ENCODE results near the gene NOTO. TPM values are rescaled to one million over a fixed set of nuclear protein-coding genes. Genes with fewer than 3 reads are reported as not detected.

NOTO gene
- total and polyA plus RNA-seq, 10 of the 15 experiments (the other 5 are each of a cell fraction or from before 2014, with no cell fraction given): not detected

DNA sequence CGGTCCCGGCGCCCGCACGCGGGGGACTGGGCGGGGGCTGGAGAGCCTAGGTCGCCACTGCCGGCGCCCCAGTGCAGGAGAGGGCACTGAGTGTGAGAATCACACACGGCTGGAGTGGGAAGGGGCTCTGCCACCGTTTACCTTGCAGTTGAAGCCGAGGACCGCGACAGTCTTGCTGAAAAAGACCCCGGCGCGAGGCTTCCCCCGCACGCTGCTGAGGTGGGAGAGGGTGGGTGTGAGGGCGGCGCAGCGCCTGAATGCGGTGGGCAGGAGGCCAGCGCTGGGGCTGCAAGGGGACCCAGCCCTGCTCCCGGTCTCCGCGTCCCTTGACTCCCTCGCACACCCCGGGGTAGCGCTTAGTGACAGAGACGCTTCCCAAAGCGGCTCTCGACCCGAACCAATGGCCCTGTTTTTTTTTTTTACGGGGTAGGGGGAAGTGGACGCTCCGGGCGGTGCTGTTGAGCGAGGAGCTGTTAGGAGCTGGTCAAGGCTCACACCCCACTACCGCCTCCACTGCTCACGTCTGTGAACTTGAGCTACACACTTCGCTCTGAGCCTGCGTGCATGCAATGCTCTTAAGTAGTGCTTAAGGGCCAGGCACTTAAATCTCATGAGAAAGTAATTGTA, 794 bp downstream of the NOTO start:
- 19% methylated on average over 36 of the region's 44 CpGs for WGBS (ENCODE audit: insufficient coverage, insufficient replicate concordance, low lambda C conversion rate, missing lambda C conversion rate)
- BruUV-seq (replicated peaks): no TSS peak
- ChIA-PET CTCF (no interaction called here), POLR2A (no interaction called here), RAD21 (ENCODE audit: unreplicated experiment) (interaction anchor here (1.2 kb wide), 1 partner anchor 10 kb away, joined by 4 read pairs; no protein-coding TSS in a partner anchor), SMC1A (ENCODE audit: uncharacterized antibody, unreplicated experiment) (no interaction called here)
- no peaks in the 10 kb centered on the region for H3K9me3 ChIP-seq (replicated peaks; ENCODE audit: control insufficient read depth, insufficient read depth, low read length)
- no peak overlapping the region for H3K4me2 ChIP-seq (ENCODE audit: control insufficient read depth, insufficient read depth)
- H3K79me2 ChIP-seq (ENCODE audit: control insufficient read depth, insufficient read depth, low read length): no peaks in the 10 kb centered on the region
- no peak overlapping the region for H3K27ac ChIP-seq (ENCODE audit: control insufficient read depth, insufficient read depth)
- in situ Hi-C loops (cut with MboI) (no loop called here), intact Hi-C loops (cut with micrococcal nuclease; ENCODE audit: unreplicated experiment) (no loop called here)
- FAIRE-seq: no peak
- no peak for ATAC-seq
- no peaks in the 10 kb centered on the region for H4K20me1 ChIP-seq (ENCODE audit: control insufficient read depth, insufficient read depth)
- H2AFZ ChIP-seq (ENCODE audit: control insufficient read depth, low read depth, low read length): no peak overlapping the region
- no peaks in the 10 kb centered on the region for H3K4me1 ChIP-seq (ENCODE audit: control insufficient read depth, insufficient read depth, low read length)
- no peak overlapping the region for H3K9ac ChIP-seq (ENCODE audit: control insufficient read depth, insufficient read depth, low read length)
- peaks cover 0 to 3% of the 10 kb centered on the region in 2 experiments; a peak in 2 of 4 replicates for H3K27me3 ChIP-seq (replicated peaks in 1 of 2; ENCODE audit: control insufficient read depth in 2 of 2, insufficient read depth in 2 of 2, low read length in 1 of 2)
- H3K4me3 ChIP-seq: no peak overlapping the region
- no peak for DNase-seq (ENCODE audit: low read depth, low spot score)
- H3K36me3 ChIP-seq (ENCODE audit: control insufficient read depth in 2 of 2, insufficient read depth in 2 of 2, low read length in 1 of 2): no peaks in the 10 kb centered on the region; a peak in 1 of 4 replicates
- TF ChIP-seq SMARCA5 (IDR thresholded peaks at IDR 0.05): no peak
- no peak for TF ChIP-seq HDAC6 (IDR thresholded peaks at IDR 0.05; ENCODE audit: unreplicated experiment)
- no peak for TF ChIP-seq CREM (IDR thresholded peaks at IDR 0.05; ENCODE audit: low read depth)
- TF ChIP-seq, protein P1, sequence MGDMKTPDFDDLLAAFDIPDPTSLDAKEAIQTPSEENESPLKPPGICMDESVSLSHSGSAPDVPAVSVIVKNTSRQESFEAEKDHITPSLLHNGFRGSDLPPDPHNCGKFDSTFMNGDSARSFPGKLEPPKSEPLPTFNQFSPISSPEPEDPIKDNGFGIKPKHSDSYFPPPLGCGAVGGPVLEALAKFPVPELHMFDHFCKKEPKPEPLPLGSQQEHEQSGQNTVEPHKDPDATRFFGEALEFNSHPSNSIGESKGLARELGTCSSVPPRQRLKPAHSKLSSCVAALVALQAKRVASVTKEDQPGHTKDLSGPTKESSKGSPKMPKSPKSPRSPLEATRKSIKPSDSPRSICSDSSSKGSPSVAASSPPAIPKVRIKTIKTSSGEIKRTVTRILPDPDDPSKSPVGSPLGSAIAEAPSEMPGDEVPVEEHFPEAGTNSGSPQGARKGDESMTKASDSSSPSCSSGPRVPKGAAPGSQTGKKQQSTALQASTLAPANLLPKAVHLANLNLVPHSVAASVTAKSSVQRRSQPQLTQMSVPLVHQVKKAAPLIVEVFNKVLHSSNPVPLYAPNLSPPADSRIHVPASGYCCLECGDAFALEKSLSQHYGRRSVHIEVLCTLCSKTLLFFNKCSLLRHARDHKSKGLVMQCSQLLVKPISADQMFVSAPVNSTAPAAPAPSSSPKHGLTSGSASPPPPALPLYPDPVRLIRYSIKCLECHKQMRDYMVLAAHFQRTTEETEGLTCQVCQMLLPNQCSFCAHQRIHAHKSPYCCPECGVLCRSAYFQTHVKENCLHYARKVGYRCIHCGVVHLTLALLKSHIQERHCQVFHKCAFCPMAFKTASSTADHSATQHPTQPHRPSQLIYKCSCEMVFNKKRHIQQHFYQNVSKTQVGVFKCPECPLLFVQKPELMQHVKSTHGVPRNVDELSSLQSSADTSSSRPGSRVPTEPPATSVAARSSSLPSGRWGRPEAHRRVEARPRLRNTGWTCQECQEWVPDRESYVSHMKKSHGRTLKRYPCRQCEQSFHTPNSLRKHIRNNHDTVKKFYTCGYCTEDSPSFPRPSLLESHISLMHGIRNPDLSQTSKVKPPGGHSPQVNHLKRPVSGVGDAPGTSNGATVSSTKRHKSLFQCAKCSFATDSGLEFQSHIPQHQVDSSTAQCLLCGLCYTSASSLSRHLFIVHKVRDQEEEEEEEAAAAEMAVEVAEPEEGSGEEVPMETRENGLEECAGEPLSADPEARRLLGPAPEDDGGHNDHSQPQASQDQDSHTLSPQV (IDR thresholded peaks at IDR 0.05): no peak
- TF ChIP-seq MTA2 (IDR thresholded peaks at IDR 0.05; ENCODE audit: low read depth): no peak
- no peak for TF ChIP-seq MTA3 (IDR thresholded peaks at IDR 0.05; ENCODE audit: borderline replicate concordance, low read length)
- no peak for TF ChIP-seq NFXL1 (IDR thresholded peaks at IDR 0.05; ENCODE audit: borderline replicate concordance)
- TF ChIP-seq RCOR1 (conservative IDR thresholded peaks at IDR 0.05; ENCODE audit: low read depth, low read length): no peak
- TF ChIP-seq GABPA (IDR thresholded peaks at IDR 0.05; ENCODE audit: low read depth): no peak
- no peak for TF ChIP-seq NFYA (IDR thresholded peaks at IDR 0.05; ENCODE audit: borderline replicate concordance, low read depth, low read length)
- no peak for TF ChIP-seq ZNF687 (IDR thresholded peaks at IDR 0.05)
- TF ChIP-seq, protein P2, sequence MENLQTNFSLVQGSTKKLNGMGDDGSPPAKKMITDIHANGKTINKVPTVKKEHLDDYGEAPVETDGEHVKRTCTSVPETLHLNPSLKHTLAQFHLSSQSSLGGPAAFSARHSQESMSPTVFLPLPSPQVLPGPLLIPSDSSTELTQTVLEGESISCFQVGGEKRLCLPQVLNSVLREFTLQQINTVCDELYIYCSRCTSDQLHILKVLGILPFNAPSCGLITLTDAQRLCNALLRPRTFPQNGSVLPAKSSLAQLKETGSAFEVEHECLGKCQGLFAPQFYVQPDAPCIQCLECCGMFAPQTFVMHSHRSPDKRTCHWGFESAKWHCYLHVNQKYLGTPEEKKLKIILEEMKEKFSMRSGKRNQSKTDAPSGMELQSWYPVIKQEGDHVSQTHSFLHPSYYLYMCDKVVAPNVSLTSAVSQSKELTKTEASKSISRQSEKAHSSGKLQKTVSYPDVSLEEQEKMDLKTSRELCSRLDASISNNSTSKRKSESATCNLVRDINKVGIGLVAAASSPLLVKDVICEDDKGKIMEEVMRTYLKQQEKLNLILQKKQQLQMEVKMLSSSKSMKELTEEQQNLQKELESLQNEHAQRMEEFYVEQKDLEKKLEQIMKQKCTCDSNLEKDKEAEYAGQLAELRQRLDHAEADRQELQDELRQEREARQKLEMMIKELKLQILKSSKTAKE (IDR thresholded peaks at IDR 0.05; ENCODE audit: low read depth, poor library complexity, severe bottlenecking): no peak
- no peak for TF ChIP-seq POLR2AphosphoS2 (IDR thresholded peaks at IDR 0.05; ENCODE audit: low read depth, low read length)

Measured in GM12878 (cell line).